HCT116 (cell line): ENCODE data around the gene FAF2. TPM values are rescaled to one million over a fixed set of nuclear protein-coding genes. Genes with fewer than 3 reads are reported as not detected.

Experiments used
- ATAC-seq: fragments of 200-7000 bp; cut with Tn5 transposase; 2 replicates; pipeline ENCODE4 v1.9.1; 2020; ENCODE audit warnings: mild to moderate bottlenecking, moderate library complexity
- BruUV-seq: library from RNA; stranded (reverse); fragments of 400-500 nt; replicated peaks from 2 replicates; lab custom pipeline; 2021; lab: Mats Ljungman, UMichigan
- CTCF ChIA-PET: fragments of 300-600 bp; sonication (Branson Sonifier 250); formaldehyde crosslinking; loops from one replicate; lab custom pipeline; 2021; ENCODE audit warnings: antibody characterized with exemption; lab: Charles Lee
- POLR2A ChIA-PET: fragments of 300-600, 350-600 bp; sonication (Branson Sonifier 250); formaldehyde crosslinking; loops from one replicate; lab custom pipeline; 2021; ENCODE audit warnings: antibody characterized with exemption; lab: Charles Lee
- RAD21 ChIA-PET, 2 experiments: fragments of 300-600 bp; sonication (Branson Sonifier 250); formaldehyde crosslinking; loops; one replicate each; lab custom pipeline; 2023; ENCODE audit warnings: low total read pairs in 2 of 2; ENCODE audit not compliant: uncharacterized antibody in 2 of 2, unreplicated experiment in 2 of 2, low non-redundant PET in 1 of 2; lab: Charles Lee
- DNase-seq: peaks from one replicate; pipeline ENCODE4 v3.0.0-alpha.2; 2010; ENCODE audit warnings: low read depth, low spot score
- H2AFZ ChIP-seq: fragments of 200-600 bp; shearing (Covaris generic), sonication (generic); 2 replicates; pipeline ENCODE4 v1.6.1; 2017; ENCODE audit warnings: low read depth, mixed run types, mixed read lengths, antibody characterized with exemption, low read length; ENCODE audit not compliant: poor library complexity, severe bottlenecking
- H3K27ac ChIP-seq: 2 replicates; pipeline ENCODE4 v1.5.1; 2012; ENCODE audit warnings: low read depth, low read length
- H3K27me3 ChIP-seq: fragments of 200-600 bp; sonication (generic); 2 replicates; pipeline ENCODE4 v1.6.1; 2016; ENCODE audit warnings: mixed run types, low read length, mixed read lengths; ENCODE audit not compliant: insufficient read depth
- H3K36me3 ChIP-seq, 2 experiments: fragments of 200-500 bp in 1 of 2; fragments of 200-600 bp in 1 of 2; sonication (Bioruptor generic) in 1 of 2; sonication (generic) in 1 of 2; 2 replicates each; pipeline versions ENCODE4 v1.5.1 to v1.6.1; 2014 to 2016; ENCODE audit warnings: low read length in 2 of 2, inconsistent platforms in 1 of 2, mixed read lengths in 1 of 2, mixed run types in 1 of 2; ENCODE audit not compliant: insufficient read depth in 2 of 2, control insufficient read depth in 1 of 2
- H3K4me1 ChIP-seq, 2 experiments: fragments of 200-600 bp in 1 of 2; sonication (generic) in 1 of 2; 2 replicates each; pipeline versions ENCODE4 v1.5.1 to v1.6.1; 2012 to 2017; ENCODE audit warnings: low read length in 2 of 2, inconsistent platforms in 1 of 2, mild to moderate bottlenecking in 1 of 2, mixed read lengths in 1 of 2, mixed run types in 1 of 2, moderate library complexity in 1 of 2; ENCODE audit not compliant: insufficient read depth in 2 of 2, control insufficient read depth in 1 of 2
- H3K4me2 ChIP-seq: fragments of 200-600 bp; sonication (generic); 2 replicates; pipeline ENCODE4 v1.6.1; 2017; ENCODE audit warnings: mixed run types, low read length, mixed read lengths
- H3K4me3 ChIP-seq, 2 experiments: fragments of 200-600 bp in 1 of 2; sonication (generic) in 1 of 2; replicated peaks in 1 of 2; 2 replicates each; pipeline ENCODE4 v1.5.1; 2011 to 2016; ENCODE audit warnings: low read length in 2 of 2, control low read depth in 1 of 2, low read depth in 1 of 2, mild to moderate bottlenecking in 1 of 2, mixed read lengths in 1 of 2, mixed run types in 1 of 2
- H3K79me2 ChIP-seq: fragments of 200-600 bp; sonication (generic); 2 replicates; pipeline ENCODE4 v1.6.1; 2017; ENCODE audit warnings: mild to moderate bottlenecking, mixed run types, low read length, moderate library complexity, mixed read lengths; ENCODE audit not compliant: insufficient read depth
- H3K9ac ChIP-seq: fragments of 200-600 bp; sonication (generic); 2 replicates; pipeline ENCODE4 v1.6.1; 2016; ENCODE audit warnings: low read length, mixed read lengths
- H3K9me2 ChIP-seq: fragments of 200-600 bp; sonication (generic), shearing (Covaris generic); 2 replicates; pipeline ENCODE4 v1.6.1; 2017; ENCODE audit warnings: mixed run types, mild to moderate bottlenecking, moderate library complexity; ENCODE audit not compliant: insufficient read depth
- H3K9me3 ChIP-seq, 2 experiments: fragments of 200-500 bp in 1 of 2; fragments of 200-600 bp in 1 of 2; sonication (Bioruptor generic) in 1 of 2; sonication (generic) in 1 of 2; 2 replicates each; pipeline ENCODE4 v1.6.1; 2014 to 2017; ENCODE audit warnings: low read length in 2 of 2, mixed read lengths in 2 of 2, inconsistent platforms in 1 of 2, low read depth in 1 of 2, mild to moderate bottlenecking in 1 of 2, mixed run types in 1 of 2, moderate library complexity in 1 of 2; ENCODE audit not compliant: control insufficient read depth in 1 of 2, insufficient read depth in 1 of 2
- H4K20me1 ChIP-seq: fragments of 200-600 bp; sonication (generic), shearing (Covaris generic); 2 replicates; pipeline ENCODE4 v1.6.1; 2017; ENCODE audit warnings: mixed run types, mild to moderate bottlenecking, moderate library complexity; ENCODE audit not compliant: insufficient read depth
- EZH2 ChIP-seq: fragments of 200-600 bp; sonication (generic); IDR thresholded peaks from 2 replicates; pipeline ENCODE4 v1.6.1; 2017; ENCODE audit warnings: antibody characterized with exemption, mixed run types
- FOSL1 ChIP-seq: IDR thresholded peaks from 2 replicates; pipeline ENCODE4 v1.6.1; 2012; ENCODE audit warnings: low read depth
- JUND ChIP-seq: IDR thresholded peaks from 2 replicates; pipeline ENCODE4 v1.6.1; 2012
- POLR2A ChIP-seq: IDR thresholded peaks from 2 replicates; pipeline ENCODE4 v1.7.0; 2011; ENCODE audit warnings: borderline replicate concordance; ENCODE audit not compliant: insufficient read depth, insufficient read length; ENCODE audit errors: extremely low read depth
- POLR2AphosphoS5 ChIP-seq: IDR thresholded peaks from 2 replicates; pipeline ENCODE4 v1.6.1; 2011; ENCODE audit warnings: mild to moderate bottlenecking, low read depth, low read length, moderate library complexity
- RAD21 ChIP-seq: IDR thresholded peaks from 2 replicates; pipeline ENCODE4 v1.6.1; 2012; ENCODE audit warnings: low read depth, mild to moderate bottlenecking
- SP1 ChIP-seq: IDR thresholded peaks from 2 replicates; pipeline ENCODE4 v1.6.1; 2012; ENCODE audit warnings: low read depth
- TCF7L2 ChIP-seq: IDR thresholded peaks from 2 replicates; pipeline ENCODE4 v1.7.0; 2011; ENCODE audit warnings: borderline replicate concordance, inconsistent platforms; ENCODE audit not compliant: insufficient read depth, insufficient read length; ENCODE audit errors: extremely low read depth
- YY1 ChIP-seq: IDR thresholded peaks from 2 replicates; pipeline ENCODE4 v1.6.1; 2011; ENCODE audit warnings: low read length, low read depth, moderate library complexity, mild to moderate bottlenecking; ENCODE audit not compliant: insufficient replicate concordance; ENCODE audit errors: extremely low read depth
- ZFX ChIP-seq: fragments of 450-650 bp; IDR thresholded peaks from 2 replicates; pipeline ENCODE4 v1.6.1; 2017
- intact Hi-C: fragments of 100-400 bp; cut with micrococcal nuclease; formaldehyde crosslinking; loops from 2 replicates; pipeline ENCODE4 v1.10.0; 2022
- total RNA-seq: library from RNA; stranded (reverse); gene quantifications from one replicate; pipeline ENCODE4 v1.2.1, GENCODE V29; 2021; ENCODE audit not compliant: unreplicated experiment
- TF ChIP-seq, protein P1 (sequence below): IDR thresholded peaks from 2 replicates; pipeline ENCODE4 v1.6.1; 2012; ENCODE audit warnings: low read depth

Gene FAF2
- total RNA-seq, 1 experiment from 2014 or later = 51.9 TPM

DNA sequence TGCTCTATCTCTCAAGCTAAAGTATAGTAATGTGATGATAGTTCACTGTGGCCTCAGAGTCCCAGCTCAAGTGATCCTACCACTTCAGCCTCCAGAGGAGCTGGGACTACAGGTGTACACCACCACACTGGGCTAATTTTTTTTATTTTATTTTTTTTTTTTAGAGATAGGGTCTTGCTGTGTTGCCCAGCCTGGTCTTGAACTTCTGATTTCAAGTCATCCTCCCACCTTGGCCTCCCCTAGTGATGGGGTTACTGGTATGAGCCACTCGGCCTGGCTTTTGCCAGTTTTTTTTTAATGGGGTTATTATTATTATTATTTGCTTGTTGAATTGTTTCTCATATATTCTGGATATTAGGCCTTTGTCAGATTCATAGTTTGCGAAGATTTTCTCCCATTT is 13.2 kb downstream of the FAF2 start:
- BruUV-seq = no TSS peak
- peaks cover 5% of the 10 kb centered on the region for H4K20me1 ChIP-seq
- H3K4me3 ChIP-seq = no peak overlapping the region
- ChIA-PET POLR2A (no interaction called here), CTCF (no interaction called here), RAD21 (interaction anchor here in 1 of 2 experiments (0.7 kb wide), 1 partner anchor 45 kb away, joined by 4 read pairs; the partner anchor contains the start of gene CLTB)
- no peak overlapping the region for H2AFZ ChIP-seq
- H3K27ac ChIP-seq = no peak overlapping the region
- intact Hi-C loops = no loop called here
- no peaks in the 10 kb centered on the region for H3K9me2 ChIP-seq
- no peaks in the 10 kb centered on the region for H3K9me3 ChIP-seq
- H3K79me2 ChIP-seq = peaks cover 98% of the 10 kb centered on the region
- no peak for DNase-seq
- ATAC-seq = no peak
- TF ChIP-seq POLR2A (no peak), ZFX (no peak), JUND (no peak), FOSL1 (no peak), TCF7L2 (no peak), YY1 (no peak), EZH2 (no peak), POLR2AphosphoS5 (no peak), RAD21 (no peak), SP1 (no peak)
- TF ChIP-seq, protein P1, sequence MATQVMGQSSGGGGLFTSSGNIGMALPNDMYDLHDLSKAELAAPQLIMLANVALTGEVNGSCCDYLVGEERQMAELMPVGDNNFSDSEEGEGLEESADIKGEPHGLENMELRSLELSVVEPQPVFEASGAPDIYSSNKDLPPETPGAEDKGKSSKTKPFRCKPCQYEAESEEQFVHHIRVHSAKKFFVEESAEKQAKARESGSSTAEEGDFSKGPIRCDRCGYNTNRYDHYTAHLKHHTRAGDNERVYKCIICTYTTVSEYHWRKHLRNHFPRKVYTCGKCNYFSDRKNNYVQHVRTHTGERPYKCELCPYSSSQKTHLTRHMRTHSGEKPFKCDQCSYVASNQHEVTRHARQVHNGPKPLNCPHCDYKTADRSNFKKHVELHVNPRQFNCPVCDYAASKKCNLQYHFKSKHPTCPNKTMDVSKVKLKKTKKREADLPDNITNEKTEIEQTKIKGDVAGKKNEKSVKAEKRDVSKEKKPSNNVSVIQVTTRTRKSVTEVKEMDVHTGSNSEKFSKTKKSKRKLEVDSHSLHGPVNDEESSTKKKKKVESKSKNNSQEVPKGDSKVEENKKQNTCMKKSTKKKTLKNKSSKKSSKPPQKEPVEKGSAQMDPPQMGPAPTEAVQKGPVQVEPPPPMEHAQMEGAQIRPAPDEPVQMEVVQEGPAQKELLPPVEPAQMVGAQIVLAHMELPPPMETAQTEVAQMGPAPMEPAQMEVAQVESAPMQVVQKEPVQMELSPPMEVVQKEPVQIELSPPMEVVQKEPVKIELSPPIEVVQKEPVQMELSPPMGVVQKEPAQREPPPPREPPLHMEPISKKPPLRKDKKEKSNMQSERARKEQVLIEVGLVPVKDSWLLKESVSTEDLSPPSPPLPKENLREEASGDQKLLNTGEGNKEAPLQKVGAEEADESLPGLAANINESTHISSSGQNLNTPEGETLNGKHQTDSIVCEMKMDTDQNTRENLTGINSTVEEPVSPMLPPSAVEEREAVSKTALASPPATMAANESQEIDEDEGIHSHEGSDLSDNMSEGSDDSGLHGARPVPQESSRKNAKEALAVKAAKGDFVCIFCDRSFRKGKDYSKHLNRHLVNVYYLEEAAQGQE = no peak
- no peaks in the 10 kb centered on the region for H3K4me1 ChIP-seq
- H3K9ac ChIP-seq = no peak overlapping the region
- peaks cover 0 to 2% of the 10 kb centered on the region in 2 experiments; a peak in 1 of 4 replicates for H3K36me3 ChIP-seq
- H3K27me3 ChIP-seq = no peaks in the 10 kb centered on the region
- H3K4me2 ChIP-seq = no peak overlapping the region
